Measurements from ENCODE around the gene POC1A. TPM values are rescaled to one million over a fixed set of nuclear protein-coding genes. Genes with fewer than 3 reads are reported as not detected.

The POC1A gene
- total RNA-seq, 2 donors from 2014 or later, result 2.5 to 5.3 TPM

DNA sequence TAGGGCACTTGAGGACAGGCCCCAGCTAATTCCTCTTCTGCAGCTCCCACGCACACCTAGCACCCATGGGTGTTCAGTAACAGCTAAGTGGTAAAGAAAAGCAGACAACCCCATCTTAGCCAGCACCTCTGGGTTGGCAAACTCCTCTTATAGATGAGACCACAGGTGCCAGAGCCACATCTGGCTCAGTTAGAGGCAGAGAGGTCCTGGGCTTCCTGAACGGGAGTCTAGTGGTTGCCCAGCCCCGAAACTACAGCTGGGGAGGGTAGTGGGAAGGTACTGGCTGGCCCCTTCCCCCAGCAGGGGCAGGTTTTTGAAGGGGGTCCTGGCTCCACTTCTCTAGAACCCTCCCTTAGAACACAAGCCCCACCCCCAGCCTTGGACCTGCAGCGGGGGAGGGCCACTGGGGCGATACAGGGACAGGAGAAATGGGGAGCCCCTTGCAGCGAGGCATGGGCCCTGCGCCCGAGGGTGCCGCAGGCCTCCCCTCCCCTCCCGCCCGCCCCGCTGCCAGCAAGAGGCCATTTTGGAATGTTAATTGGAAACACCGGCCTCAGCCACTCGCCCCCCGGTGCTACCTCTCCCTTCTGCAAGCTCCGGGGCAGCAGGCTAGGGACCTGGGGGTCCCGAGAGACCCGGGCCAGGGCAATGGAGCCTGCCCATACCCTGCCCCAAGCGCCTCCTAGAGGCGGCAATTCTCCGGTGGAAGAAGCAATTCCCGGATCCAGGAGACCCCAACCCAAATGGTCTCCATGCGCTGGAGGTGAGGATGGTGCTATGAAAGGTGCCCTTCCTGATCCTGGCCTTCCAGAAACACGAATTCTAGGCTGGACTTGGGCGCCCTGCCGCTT, 99.3 kb downstream of the POC1A start:
- Histone ChIP-seq H3K27me3 (replicated peaks; ENCODE audit: insufficient read depth) (no peaks in the 10 kb centered on the region), H3K27ac (peak overlapping the region; percentile 68 to 81), H3K4me3 (peak overlapping the region; percentile 55 to 64), H3K9me3 (no peaks in the 10 kb centered on the region), H3K36me3 (peaks cover 5 to 8% of the 10 kb centered on the region in 2 donors), H3K4me1 (replicated peaks) (peaks cover 7% of the 10 kb centered on the region)
- intact Hi-C loops (cut with DNase I), result loop anchor here (5.0 to 10.0 kb wide), 3 partner anchors 38 to 113 kb away; partner anchors contain the start of genes PARP3 and RRP9
- WGBS, result 8% methylated on average over 21 of the region's 26 CpGs
- TF ChIP-seq POLR2A (IDR thresholded peaks at IDR 0.05) (no peak), CTCF (IDR thresholded peaks at IDR 0.05) (peak in 2 of 4 experiments; percentile 13 to 30)
- no peak for DNase-seq (ENCODE audit: low spot score)

DNA sequence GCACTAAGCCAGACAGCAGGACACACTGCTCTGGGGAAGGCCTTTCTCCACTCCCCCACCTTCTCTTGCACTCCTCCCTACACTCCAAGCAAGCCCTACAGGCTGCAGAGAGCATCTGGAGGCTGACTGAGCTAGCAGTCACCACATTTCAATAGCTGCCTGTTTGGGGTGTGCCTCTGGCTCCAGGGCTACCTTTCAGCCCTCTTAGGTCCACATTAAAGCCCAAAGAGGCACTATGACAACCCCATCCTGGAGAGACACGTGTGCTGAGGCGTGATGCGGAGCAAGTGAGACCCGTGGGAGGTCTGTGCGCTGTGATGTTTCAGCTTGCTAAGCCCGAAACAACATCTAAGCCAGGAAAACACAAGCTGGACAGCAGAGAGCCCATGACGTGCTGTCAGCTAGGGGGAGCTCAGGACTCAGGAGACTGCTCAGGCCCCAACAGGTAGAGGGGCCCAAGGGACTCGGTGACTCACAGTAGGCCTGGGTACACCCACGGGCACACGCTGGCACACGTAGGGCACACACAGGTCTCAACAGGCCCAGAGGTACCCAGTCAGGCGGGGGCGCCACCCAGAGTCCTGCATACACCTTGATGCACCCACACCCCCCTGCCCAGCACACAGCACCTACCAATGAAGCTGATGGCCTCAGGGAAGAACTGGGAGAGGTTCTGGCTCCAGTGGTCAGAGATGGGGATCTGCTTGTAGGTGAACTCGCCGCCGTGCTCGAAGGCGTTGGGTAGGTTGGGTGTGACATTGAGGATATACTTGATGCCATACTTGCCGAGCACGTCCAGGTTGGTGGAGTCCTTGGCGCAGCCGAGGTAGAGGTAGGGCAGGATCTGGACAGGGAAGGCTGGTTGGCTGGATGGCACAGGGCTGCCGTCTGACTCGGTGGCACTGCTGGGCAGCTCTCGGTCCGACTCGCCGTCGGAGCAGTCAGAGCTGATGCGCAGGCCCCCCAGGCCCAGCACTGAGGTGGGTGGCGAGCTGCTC, 100.6 kb downstream of the POC1A start:
- peak overlapping the region; percentile 68 to 81 for H3K27ac ChIP-seq
- H3K27me3 ChIP-seq (replicated peaks; ENCODE audit: insufficient read depth), result no peaks in the 10 kb centered on the region
- 52% methylated on average over 31 of the region's 31 CpGs for WGBS
- H3K4me3 ChIP-seq, result no peak overlapping the region
- peaks cover 5 to 8% of the 10 kb centered on the region in 2 donors for H3K36me3 ChIP-seq
- peaks cover 7% of the 10 kb centered on the region for H3K4me1 ChIP-seq (replicated peaks)
- peak; percentile 66 for DNase-seq (ENCODE audit: low spot score)
- no peaks in the 10 kb centered on the region for H3K9me3 ChIP-seq
- intact Hi-C loops (cut with DNase I), result loop anchor here (5.0 to 10.0 kb wide), 2 partner anchors 36 to 91 kb away; no protein-coding TSS in a partner anchor
- TF ChIP-seq POLR2AphosphoS5 (IDR thresholded peaks at IDR 0.05) (peak; percentile 70), CTCF (IDR thresholded peaks at IDR 0.05) (peak in 3 of 4 experiments; percentile 31 to 70 (median 45)), POLR2A (IDR thresholded peaks at IDR 0.05) (no peak)

DNA sequence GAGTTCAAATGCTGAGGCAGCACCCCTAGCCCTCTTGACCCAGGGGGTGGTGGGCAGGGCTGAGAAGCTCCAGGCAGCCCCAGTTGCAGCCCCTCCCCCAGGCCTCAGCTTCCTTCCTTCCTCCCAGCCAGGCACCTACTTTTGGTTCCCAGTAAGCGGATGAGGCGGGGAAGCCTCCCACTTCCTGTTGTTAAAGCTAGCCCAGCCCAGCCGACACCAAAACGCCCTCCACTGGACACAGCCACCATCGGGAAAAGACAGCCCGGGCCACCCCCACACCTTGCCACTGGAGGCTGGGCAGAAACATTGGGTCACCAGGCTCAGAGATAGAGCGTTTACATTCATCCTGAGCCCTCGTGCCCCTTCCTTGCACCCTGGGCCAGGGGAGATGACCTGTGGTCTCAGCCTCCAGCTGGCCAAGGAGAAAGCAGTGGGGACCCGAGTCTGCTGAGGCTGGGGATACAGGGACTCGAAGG, 101.4 kb downstream of the POC1A start:
- intact Hi-C loops (cut with DNase I), result loop anchor here (5.0 to 10.0 kb wide), 2 partner anchors 36 to 92 kb away; no protein-coding TSS in a partner anchor
- no peaks in the 10 kb centered on the region for H3K27me3 ChIP-seq (replicated peaks; ENCODE audit: insufficient read depth)
- H3K4me1 ChIP-seq (replicated peaks), result peaks cover 7% of the 10 kb centered on the region
- H3K27ac ChIP-seq, result peak overlapping the region; percentile 68 to 81
- H3K4me3 ChIP-seq, result no peak overlapping the region
- DNase-seq (ENCODE audit: low spot score), result peak; percentile 66
- TF ChIP-seq POLR2A (IDR thresholded peaks at IDR 0.05), result peak; percentile 13
- TF ChIP-seq CTCF (IDR thresholded peaks at IDR 0.05), result peak in 3 of 4 experiments; percentile 40 to 57 (median 52)
- TF ChIP-seq POLR2AphosphoS5 (IDR thresholded peaks at IDR 0.05), result peak; percentile 58
- H3K9me3 ChIP-seq, result no peaks in the 10 kb centered on the region
- H3K36me3 ChIP-seq, result peaks cover 5 to 8% of the 10 kb centered on the region in 2 donors
- WGBS, result 24% methylated on average over 10 of the region's 10 CpGs

- intact Hi-C loops (cut with DNase I), result loop anchor here (5.0 to 10.0 kb wide), 2 partner anchors 34 to 93 kb away; no protein-coding TSS in a partner anchor
- DNase-seq (ENCODE audit: low spot score), result no peak
- H3K4me1 ChIP-seq (replicated peaks), result peaks cover 4% of the 10 kb centered on the region
- H3K27ac ChIP-seq, result peak overlapping the region in 1 of 2 donors; percentile 81
- no peaks in the 10 kb centered on the region for H3K27me3 ChIP-seq (replicated peaks; ENCODE audit: insufficient read depth)
- no peaks in the 10 kb centered on the region for H3K9me3 ChIP-seq
- H3K4me3 ChIP-seq, result no peak overlapping the region
- WGBS, result 87% methylated on average over 8 of the region's 8 CpGs
- TF ChIP-seq POLR2A (IDR thresholded peaks at IDR 0.05), result no peak
- no peak for TF ChIP-seq CTCF (IDR thresholded peaks at IDR 0.05)
- no peak for TF ChIP-seq POLR2AphosphoS5 (IDR thresholded peaks at IDR 0.05)
- H3K36me3 ChIP-seq, result peaks cover 5 to 8% of the 10 kb centered on the region in 2 donors
These were observed 102.8 kb downstream of the POC1A start for GRCh38 chr3:52051444-52051843.
